Stimulated activated CD8-positive, alpha-beta memory T cell treated with anti-CD3 and anti-CD28 coated beads, Interleukin-15, amount 100 ng/mL, for 24 hours (primary cell): Measurements from ENCODE around the gene RBFOX2.
"Not testable (repeated sequence)": the region's sequence is repeated elsewhere in the genome, so short reads cannot be mapped to it uniquely, and the experiment has no call there.

ENCODE experiments used
- DNase-seq: peaks from one replicate; pipeline ENCODE4 v3.0.0-alpha.2; 2020; ENCODE audit warnings: low read depth

The RBFOX2 gene

DNA sequence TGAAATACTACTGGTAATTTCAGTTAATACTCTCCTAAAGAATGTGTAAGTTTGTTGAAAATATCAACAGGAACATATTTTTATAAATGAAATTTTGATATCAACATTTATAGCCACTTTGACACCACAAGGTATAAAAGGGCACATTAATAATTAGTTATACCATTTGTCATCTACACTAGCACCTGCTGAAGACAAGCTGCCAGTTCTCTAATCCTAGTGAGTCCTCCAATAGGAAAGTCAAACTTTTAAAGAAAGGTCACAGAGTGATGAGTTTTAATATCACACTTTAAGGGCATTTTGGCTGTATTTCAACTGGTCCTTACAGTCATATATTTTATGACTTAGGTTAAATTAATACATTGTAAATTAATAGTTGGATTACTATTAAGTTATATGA lies 258.6 kb downstream of the RBFOX2 start:
- DNase-seq = no peak

DNA sequence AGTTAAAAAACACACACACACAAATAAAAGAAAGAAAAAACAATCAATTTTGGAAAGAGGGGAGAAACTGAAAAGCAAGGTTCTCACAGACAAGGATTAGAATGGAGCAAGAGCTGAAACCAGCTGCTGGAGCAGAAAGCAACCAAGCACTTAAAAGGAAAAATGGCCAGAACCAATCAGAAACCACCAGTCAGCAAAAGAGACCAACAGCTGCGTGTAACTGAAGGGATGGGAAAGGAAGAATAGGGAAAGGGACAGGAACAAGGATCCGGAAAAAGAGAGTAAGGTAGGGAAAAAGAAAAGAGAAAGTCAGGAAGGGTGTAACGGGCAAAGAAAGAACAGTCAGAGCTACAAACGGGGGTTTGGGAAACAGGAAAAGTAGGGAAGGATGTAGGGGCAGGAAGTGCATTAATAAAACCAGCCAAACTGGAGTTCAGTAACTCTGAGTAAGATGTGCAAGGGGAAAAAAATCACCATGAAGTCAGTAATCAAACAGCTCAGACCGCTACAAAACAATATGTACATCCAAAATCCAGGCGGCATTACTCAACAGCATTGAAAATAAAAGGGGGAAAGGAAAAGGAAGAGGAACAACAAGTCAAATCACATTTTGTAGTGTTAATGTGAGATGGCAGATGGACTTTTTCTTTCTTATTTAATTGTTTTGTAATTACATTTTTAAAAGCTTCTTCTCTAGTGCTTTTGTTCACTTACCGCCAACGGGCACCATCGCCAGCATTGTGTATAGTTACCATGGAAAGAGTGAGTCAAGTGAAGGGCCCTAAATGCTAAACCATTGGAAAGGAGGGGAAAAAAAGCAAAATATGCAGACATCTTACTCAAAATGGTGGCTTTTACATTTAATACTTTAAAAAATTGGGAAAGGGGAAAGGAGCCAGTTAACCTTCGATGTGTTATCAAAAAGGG lies 261.7 kb downstream of the RBFOX2 start:
- DNase-seq = no peak

DNA sequence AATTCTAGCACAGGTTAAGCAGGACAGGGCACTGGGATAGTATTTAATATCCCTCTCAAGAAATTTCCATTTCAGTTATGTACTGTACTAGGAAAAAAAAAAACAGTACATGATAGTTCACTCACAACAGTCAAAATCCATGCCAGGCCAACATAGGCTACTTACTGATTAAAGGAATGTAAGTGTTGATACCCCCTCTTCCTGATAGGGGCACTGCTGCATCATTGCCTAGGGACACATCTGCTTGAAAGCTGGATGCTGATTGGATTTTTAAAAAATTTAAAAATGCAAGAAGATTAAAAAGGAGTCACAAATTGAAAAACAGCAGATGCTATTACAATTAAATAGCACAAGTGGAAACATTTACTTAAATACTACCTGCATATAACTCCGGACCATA lies 267.6 kb downstream of the RBFOX2 start:
- DNase-seq = no peak

DNA sequence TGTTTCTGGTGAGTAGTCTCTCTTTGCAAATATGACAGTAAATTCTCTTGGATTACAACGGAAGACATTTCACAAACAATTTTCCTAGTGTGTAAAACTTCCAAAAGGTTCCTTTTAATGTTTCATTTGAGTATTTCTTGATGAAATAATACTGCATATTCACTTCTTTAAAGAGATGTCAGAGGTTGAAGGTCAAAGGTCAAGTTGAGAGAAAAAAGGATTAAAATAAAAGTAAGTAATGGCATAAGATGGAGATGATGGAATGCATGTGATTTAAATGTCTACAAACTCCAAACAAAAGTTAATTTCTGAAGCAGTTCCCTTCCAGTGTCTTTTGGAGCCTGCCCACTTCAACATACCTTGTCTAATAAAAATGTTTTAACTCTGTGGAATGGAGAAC lies 270.2 kb downstream of the RBFOX2 start:
- DNase-seq = no peak

DNA sequence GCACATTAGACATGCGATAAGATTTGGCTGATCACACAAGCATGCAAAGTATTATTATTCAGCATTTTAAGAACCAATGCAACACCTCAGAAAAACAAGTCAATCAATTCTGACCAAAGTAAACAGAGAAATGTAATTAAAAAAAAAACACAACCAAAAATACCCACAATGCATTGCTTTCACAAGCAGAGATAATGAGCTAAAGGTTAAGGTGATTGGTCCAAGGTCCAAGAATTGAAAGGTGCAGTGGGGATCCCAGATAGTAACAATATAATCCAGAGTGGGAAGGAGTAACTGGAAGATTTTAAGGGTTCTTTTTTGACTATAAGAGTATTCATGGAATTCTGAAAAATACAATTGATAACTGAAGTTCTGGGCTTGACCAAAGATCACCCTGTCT lies 271.9 kb downstream of the RBFOX2 start:
- no peak for DNase-seq

DNA sequence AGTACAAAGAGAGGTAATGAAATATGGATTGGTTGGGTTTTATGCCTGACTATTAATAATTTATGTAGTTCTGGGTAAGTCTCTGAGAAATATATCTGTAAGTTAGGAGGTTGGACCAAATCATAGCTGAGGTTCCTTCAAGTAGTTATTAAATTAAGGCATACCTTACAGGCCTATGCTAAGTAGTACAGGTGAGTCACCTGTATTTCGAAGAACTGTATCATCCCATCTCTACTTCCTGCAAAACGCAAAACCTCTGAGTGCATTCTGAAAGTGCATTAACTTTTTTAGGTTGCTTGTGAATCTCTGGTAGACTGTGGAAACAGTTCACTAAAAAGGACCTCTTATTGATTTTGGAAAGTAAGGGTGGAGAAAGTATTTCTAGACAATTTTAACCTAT lies 273.9 kb downstream of the RBFOX2 start:
- no peak for DNase-seq

DNA sequence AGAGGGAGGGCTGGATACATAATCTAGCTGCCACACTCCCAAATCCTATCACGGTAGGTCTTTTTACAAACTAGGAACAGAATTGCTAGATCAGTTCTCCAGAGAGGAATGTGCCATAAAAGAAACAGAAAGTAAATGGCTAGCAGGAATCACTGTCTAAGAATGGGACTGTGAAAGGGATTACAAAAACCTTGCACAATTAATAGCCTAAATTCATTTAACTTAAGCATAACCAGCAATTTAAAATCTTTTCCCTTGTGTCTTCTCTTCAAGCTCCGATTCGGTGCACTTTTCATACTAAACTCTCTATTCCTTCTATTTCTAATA lies 275.8 kb downstream of the RBFOX2 start:
- DNase-seq = no peak

DNA sequence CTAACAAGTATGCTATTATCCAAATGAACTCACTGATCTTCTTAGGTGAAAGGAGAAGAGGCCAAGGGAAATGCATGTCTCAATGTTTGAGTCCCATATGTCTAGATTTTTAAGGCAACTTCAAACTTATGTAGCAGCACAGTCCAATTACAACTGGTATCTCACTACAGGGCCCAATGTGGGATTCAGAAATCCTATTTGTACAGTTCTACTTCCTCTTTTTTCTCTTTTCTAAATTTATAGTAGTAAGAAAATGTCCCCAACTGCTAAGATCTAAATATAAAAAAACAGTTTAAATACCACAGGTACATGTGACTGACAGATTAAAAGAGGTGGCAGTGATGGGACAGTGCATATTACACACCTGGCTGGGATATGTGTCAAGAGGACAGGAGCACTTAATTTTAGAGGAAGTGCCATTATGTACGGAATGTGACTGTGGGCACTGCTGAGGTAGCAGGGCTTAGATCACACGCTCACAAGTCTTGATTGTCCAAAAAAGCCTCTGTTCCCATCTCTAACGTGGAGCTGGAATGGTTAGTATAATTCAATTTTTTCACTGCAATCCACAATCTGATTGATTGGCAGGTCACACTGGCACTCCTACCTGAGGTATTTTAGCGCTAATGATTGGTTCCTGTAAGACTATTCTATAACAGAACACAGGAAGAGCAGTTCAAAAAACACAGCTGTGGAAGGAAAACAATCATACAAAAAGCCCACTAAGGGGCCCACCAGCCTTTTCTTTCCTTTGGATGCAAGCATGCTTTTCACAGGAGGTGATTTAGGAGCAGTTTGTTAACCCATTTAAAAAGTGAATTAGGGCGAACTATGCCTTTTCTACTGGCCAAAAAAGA lies 276.4 kb downstream of the RBFOX2 start:
- no peak for DNase-seq

DNA sequence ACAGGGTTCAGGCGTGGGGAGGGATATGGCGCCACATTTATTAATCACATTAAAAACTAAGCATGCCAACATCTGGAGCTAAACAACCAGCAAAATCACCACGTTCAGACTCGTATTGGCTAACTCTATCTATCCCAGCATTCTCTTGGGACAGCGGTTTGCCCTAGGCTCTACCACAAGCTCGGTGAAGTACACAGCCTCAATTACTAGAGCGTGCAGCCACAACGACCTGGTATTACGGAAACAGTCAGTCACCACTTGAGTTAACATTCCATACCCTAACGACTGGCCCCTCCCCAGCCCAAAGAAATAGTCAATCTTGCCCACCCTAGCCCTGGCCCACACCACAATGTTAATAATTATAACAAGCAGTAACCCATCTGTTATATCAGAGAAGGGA lies 278.8 kb downstream of the RBFOX2 start:
- DNase-seq = no peak

DNA sequence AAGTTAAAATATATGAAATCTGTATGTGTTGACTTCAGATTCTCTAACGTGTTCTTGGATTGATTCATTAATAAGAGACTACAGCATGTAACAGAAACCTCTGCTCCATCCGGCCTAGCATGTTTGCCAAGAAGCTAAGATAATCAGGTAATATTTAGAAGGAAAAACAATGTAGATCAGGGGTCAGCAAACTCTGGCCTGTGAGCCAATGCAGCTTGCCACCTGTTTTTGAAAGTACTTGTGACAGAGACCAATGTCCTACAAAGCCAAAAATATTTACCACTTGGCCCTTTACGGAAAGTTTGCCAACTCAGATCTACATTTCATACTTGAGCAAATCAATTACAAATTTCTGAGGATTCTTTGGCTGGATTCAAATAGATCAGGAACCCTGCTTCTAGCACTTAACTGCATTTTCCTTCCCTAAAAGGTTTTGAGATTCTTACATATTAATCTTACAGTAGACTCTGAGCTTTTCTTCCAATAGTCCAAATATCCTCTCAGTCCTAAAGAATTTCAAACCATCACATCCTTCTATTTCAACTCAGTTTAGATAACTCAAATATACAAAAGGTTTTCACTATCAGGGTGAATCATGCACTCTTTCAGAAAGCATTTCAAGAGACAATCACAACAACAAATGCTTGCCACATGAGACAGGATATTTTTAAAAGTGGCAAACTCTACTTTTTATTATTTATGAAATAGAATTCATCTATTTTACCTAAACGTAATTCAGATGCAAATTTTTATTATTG lies 281.5 kb downstream of the RBFOX2 start:
- DNase-seq = no peak

DNA sequence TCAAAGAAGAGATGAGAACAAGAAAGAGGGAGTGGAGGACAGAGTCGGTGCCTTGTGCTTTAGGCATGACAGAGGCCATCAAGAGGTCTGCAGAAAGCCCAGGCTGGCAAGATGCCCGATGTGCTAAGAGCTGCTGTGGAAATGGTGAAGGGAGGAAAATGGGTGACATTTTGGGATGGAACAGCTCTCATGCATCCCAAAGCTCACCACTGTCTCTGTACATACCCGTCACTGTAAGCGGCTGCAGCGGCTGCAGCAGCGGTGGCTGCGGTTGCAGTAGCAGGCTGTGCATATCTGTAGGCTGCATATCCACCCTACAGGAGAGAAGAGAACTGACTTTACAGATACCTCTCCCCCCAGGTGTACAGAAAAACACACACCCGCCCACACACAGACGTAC lies 282.4 kb downstream of the RBFOX2 start:
- no peak for DNase-seq

DNA sequence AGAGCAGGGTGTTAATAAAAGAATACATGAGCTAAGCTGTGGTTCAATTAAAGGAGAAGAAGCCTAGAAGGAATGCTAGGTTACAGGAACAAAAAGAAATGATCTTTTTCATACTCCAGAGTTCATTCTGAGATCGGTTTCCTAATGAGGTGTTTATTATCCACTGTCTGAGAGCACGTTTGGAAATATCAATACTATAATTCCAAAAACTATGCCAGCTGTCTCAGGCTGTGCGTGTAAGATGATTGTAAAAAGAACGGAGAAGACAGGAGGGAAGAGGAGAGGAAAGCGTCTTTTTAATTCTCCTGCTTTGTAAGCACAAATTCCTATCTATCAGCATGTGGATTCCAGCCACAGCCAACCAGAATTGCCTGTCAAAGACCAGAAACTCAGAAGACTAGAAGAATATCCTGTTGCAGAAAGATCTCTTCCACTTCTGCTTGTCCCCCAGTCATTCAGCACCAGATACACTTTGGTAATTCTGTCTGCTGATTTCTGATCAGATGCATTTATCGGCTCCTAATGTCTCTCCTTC lies 285.2 kb downstream of the RBFOX2 start:
- DNase-seq = no peak

DNA sequence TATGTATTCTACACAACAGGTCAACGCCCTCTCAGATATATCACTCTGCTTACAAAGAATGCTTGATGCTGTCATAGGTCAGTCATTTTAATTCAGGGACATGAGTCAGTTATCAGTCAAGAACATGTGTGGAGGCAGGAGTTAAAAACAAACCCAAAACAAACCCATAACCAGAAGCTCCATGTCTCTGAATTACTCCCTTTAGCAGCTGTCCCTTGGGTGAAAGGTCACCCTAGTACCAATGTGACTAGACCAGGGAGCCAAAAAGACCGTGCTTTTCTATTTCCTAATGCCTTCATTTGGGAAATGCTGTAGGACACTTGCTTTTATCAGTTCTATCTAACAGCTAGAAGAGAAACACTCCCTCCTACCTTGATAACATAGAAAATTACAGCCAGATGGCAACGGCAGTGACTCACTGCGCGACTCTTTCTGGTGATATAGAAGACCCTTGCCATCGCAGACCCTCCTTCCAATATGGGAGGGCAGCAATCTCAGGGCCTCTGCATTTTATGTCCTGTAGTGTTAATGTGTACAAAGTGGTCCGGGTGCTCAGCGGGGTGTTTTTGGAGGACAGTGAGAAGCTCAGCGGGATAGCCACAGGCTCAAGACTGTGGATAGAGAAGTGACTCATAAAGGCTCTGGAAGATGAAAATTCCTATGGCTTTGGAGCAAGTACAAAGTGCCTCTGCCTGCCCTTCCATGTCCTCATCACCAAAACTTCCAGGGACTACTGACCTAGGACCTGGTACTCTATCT lies 286.1 kb downstream of the RBFOX2 start:
- DNase-seq = no peak

DNA sequence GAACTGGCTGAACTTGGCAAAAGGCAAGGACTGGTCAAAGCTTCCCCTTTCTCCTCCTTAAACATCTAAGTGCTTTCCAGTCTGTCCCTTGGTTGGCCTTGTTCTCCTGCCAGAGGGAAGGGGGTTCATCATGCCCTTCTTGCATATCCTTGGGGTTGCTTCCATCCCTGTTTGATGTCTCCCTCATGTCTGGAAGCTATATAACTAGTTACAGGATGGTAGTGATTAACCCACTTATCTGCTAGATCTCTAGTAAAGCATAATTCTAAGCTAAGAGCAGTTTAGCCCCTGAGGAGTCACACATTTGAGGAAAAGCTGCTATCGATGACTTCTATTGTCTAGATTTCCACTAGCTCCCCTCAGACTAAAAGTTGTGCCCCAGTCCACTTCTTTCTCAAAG lies 288.0 kb downstream of the RBFOX2 start:
- DNase-seq = no peak

DNA sequence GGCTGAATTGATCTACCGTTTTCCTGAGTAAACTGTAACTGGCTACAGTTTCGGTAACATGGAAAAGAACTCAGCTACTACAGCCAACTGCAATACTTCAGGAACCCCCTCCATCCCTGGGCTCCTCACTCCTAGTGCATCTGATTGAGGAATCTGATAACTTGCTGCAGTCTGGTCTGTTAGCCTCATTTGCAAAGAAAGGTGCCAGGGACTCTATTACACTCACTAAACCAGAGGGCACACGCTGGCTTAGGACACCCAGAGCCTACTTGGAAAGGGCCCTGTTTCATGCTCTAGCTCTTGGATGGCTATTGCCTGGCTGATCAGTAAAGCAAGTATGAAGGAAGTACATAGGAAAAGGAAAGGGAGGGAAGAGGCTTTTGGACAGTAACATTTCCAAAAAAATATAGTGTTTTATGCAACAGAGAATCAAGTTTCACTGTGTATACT lies 288.7 kb downstream of the RBFOX2 start:
- no peak for DNase-seq

DNA sequence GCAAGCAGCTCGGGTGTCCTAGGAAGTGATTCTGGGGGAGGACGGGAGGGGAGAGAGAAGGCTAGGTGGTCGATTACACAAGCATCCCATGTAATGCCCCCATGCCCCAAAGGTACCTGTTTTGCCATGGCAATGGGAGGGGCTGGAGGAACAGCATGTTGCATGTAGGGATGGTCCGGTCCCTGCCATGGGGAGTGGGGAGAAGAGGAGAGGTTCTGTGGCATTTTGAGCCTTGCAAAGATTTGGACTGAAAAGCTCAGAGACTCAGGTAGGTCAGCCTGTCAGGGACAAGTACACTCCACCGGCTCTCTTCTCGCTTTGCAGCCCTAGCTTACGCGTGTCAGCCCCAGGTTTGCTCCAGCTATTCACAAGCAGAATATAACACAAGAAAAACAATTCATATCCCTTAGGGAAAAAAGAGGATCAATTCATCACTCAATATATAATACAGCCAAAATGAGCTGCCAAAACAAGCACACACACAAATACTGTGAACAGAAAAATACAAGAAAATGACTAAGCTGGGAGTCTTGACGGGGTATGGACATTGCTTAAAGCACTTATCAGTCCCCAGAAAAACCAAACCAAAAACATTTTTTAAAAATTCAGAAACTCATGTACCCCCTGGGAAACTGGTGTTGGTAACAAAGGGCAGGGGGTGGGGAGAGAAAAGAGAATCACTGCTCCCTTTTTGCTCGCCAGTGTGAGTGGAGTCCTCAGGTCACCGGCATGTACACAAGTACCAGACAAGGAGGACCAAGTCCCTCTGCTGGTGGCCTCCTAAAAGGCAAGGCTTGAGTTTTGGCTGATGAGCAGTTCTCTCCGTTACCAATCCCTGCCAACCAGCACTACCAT lies 289.3 kb downstream of the RBFOX2 start:
- DNase-seq = no peak

DNA sequence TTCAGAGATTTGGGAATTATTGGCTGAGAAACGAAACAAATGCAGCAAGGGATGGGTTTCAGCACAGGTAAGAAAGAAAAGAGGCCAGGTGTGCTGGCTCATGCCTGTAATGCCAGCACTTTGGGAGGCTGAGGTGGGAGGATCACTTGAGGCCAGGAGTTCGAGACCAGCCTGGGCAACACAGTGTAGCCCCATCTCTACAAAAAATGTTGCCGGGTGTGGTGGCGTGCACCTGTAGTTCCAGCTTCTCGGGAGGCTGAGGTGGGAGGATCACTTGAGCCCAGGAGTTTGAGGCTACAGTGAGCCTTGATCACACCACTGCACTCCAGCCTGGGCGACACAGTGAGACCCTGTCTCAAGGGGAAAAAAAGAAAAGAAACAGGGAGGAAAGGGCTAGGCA lies 290.7 kb downstream of the RBFOX2 start:
- not testable (repeated sequence) for DNase-seq

DNA sequence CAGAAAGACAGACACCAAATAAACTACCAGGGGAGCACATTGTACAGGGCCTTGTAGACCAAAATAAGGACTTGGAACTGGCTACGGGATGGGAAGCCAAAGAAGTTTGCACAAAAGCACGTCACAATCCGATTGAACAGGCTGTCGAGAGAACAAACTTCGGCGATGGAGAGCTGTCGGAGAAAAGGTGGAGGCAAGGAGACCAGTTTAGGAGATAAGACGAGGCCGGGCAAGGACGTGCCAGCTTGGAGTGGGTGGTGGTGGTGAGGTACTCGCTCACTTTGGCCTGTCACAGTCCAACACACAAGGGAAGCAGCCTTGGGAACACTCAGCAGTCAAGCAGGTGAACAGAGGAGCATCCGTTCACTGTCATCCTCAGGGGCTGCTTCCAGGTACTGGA lies 291.9 kb downstream of the RBFOX2 start:
- no peak for DNase-seq

DNA sequence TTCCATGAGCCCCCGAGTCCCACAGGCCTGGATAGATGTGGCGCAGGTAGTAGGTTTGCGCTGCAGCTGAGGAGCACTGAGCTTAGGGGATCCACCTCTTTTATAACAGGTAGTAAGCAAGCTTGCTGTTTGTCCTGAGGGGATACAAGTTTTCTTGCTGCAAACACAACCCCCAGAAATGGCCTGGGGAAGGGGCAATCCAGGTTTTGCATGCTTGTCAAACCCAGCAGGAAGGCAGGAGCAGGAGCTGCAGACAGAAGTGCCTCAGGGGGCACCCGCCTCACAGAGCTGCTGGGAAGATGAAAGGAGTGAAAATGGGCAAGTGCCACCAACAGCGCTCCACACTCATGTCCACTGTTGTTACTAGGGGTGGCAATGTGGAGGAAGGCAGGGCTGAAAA lies 292.5 kb downstream of the RBFOX2 start:
- no peak for DNase-seq

DNA sequence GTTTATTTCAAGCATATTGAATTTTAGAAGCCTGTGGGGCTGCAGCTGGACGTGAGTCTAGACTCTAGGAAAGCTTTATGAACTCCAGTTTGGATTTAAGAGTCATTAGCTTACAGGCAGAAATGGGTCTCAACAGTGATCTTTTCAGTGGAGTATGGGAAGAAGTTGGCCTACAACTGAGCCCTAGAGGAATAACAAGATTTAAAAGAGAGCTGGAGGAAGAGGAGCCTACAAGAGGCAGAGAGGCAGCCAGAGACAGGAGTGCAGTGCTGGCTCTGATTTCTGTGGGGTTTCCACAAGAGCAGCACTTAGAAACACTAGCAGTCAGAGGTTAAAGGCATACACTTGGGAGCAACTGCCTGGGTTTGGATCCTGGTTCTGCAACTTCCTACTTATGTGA lies 293.1 kb downstream of the RBFOX2 start:
- DNase-seq = no peak

DNA sequence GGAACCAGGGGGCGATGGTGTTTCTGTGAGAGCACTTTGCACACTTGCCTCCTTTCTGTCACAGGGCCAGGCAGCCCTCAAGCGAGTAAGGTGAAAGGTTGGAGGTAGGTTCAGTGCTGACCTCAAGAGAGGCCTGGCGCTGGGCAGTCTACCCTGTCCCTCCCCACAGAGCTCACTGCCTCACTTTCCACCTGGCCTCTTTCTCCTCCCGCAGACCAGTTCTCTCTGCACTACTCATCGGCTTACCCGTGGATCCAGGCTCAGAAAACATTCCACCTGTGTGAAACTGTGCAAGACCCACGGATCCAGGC lies 294.2 kb downstream of the RBFOX2 start:
- no peak for DNase-seq
